Mammary epithelial cell (primary cell): Measurements from ENCODE around the gene TOGARAM2.

Experiments
- EZH2 ChIP-seq: IDR thresholded peaks from 2 replicates; pipeline ENCODE4 v1.6.1; 2012; ENCODE audit warnings: low read length, inconsistent platforms, borderline replicate concordance
- TF ChIP-seq, protein P1 (sequence below), 2 donors: IDR thresholded peaks in 1 of 2; conservative IDR thresholded peaks in 1 of 2; 2 replicates each; pipeline ENCODE4 v1.5.1; 2011 to 2012; ENCODE audit warnings: inconsistent platforms in 2 of 2, low read length in 2 of 2, mild to moderate bottlenecking in 2 of 2, control low read depth in 1 of 2, low read depth in 1 of 2; ENCODE audit not compliant: insufficient read depth in 1 of 2; ENCODE audit errors: extremely low read depth in 1 of 2

GRCh38 chr2:28980368-28981015, 606 bp upstream of the TOGARAM2 start:
- TF ChIP-seq, protein P1, sequence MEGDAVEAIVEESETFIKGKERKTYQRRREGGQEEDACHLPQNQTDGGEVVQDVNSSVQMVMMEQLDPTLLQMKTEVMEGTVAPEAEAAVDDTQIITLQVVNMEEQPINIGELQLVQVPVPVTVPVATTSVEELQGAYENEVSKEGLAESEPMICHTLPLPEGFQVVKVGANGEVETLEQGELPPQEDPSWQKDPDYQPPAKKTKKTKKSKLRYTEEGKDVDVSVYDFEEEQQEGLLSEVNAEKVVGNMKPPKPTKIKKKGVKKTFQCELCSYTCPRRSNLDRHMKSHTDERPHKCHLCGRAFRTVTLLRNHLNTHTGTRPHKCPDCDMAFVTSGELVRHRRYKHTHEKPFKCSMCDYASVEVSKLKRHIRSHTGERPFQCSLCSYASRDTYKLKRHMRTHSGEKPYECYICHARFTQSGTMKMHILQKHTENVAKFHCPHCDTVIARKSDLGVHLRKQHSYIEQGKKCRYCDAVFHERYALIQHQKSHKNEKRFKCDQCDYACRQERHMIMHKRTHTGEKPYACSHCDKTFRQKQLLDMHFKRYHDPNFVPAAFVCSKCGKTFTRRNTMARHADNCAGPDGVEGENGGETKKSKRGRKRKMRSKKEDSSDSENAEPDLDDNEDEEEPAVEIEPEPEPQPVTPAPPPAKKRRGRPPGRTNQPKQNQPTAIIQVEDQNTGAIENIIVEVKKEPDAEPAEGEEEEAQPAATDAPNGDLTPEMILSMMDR (conservative IDR thresholded peaks at IDR 0.05 in 1 of 2, IDR thresholded peaks at IDR 0.05 in 1 of 2; ENCODE audit: extremely low read depth in 1 of 2, insufficient read depth in 1 of 2, low read depth in 1 of 2, low read length in 2 of 2) = no peak
- no peak for TF ChIP-seq EZH2
